Fibroblast of the aortic adventitia (primary cell): Measurements from ENCODE around the gene CD163L1. TPM values are rescaled to one million over a fixed set of nuclear protein-coding genes. Genes with fewer than 3 reads are reported as not detected.

Source experiments
- DNase-seq: peaks from one replicate; pipeline ENCODE4 v3.0.0-alpha.2; 2010; ENCODE audit warnings: low read depth
- H3K4me3 ChIP-seq: 2 replicates; pipeline ENCODE4 v1.5.1; 2011; ENCODE audit warnings: low read depth, mild to moderate bottlenecking, control low read depth, low read length, moderate library complexity
- CTCF ChIP-seq: IDR thresholded peaks from 2 replicates; pipeline ENCODE4 v1.5.1; 2011; ENCODE audit warnings: mild to moderate bottlenecking, low read length, control low read depth, inconsistent platforms; ENCODE audit not compliant: insufficient read depth
- total RNA-seq: library from RNA; depleted of rRNA; stranded (reverse); fragments of >200 nt; gene quantifications from 2 replicates; pipeline ENCODE4 v1.2.3, GENCODE V29; 2012; ENCODE audit warnings: low replicate concordance

CD163L1 gene
- total RNA-seq, 1 donor, result 0.36 TPM

DNA sequence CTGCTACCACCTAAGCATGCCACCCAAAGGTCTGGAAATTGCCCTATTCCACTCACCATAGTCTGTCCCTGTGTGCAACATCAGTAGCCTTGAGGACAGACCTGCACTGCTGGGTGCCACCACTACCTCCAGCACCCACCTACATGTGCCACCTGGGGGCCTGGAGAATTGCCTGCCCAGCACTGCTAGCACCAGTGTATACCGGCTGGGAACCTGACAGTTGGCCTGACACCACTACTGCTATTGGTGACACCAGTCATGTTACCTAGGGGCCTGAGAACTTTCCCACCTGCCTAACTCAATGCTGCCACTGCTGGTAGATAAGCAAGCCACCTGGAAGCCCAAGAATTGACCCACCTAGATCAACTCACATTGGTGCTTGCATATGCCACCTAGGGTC lies 60.8 kb downstream of the CD163L1 start:
- no peak overlapping the region for H3K4me3 ChIP-seq
- no peak for DNase-seq
- TF ChIP-seq CTCF, result no peak

- no peak for TF ChIP-seq CTCF
- no peak overlapping the region for H3K4me3 ChIP-seq
- peak; percentile 73 for DNase-seq
These were observed 67.8 kb downstream of the CD163L1 start for GRCh38 chr12:7376196-7376595.

GRCh38 chr12:7375145-7375543 lies 68.8 kb downstream of the CD163L1 start:
- no peak overlapping the region for H3K4me3 ChIP-seq
- no peak for TF ChIP-seq CTCF
- DNase-seq, result no peak

GRCh38 chr12:7374423-7375144 lies 69.4 kb downstream of the CD163L1 start:
- DNase-seq, result peak; percentile 17
- peak; percentile 48 for TF ChIP-seq CTCF
- H3K4me3 ChIP-seq, result no peak overlapping the region

- H3K4me3 ChIP-seq, result no peak overlapping the region
- no peak for DNase-seq
- TF ChIP-seq CTCF, result no peak
These were observed 70.7 kb downstream of the CD163L1 start for GRCh38 chr12:7373226-7373625.

- no peak overlapping the region for H3K4me3 ChIP-seq
- TF ChIP-seq CTCF, result no peak
- no peak for DNase-seq
These were observed 74.7 kb downstream of the CD163L1 start for GRCh38 chr12:7369274-7369729.

GRCh38 chr12:7362734-7363133 lies 81.2 kb downstream of the CD163L1 start:
- no peak overlapping the region for H3K4me3 ChIP-seq
- no peak for TF ChIP-seq CTCF
- DNase-seq, result no peak
